H1 (cell line): Measurements from ENCODE around the gene CTNNA3. TPM values are rescaled to one million over a fixed set of nuclear protein-coding genes. Genes with fewer than 3 reads are reported as not detected.

Experiments used
- SIX5 ChIP-seq: IDR thresholded peaks from 2 replicates; pipeline ENCODE4 v1.6.1; 2011; ENCODE audit warnings: mild to moderate bottlenecking, low read depth, low read length
- ZNF274 ChIP-seq: IDR thresholded peaks from 2 replicates; pipeline ENCODE4 v1.7.0; 2012; ENCODE audit warnings: low read length, borderline replicate concordance; ENCODE audit errors: extremely low read depth
- polyA plus RNA-seq, 7 experiments: library from polyadenylated mRNA; depleted of rRNA in 3 of 7; stranded (reverse) in 5 of 7; unstranded in 2 of 7; fragments of >200 nt in 5 of 7; fragments of 200-250 nt in 2 of 7; gene quantifications; 1 replicate in 5 of 7; 2 replicates in 1 of 7; 4 replicates in 1 of 7; pipeline versions ENCODE4 v1.2.1 to v1.2.3, GENCODE V29; 2011 to 2013; ENCODE audit warnings: missing spikeins in 2 of 7, mixed read lengths in 2 of 7
- total RNA-seq: library from RNA; stranded (reverse); fragmentation: NEBNext Ultra II Directional; extraction: Animal tissue kit (Norgen Biotek cat#: 25700); gene quantifications from 2 replicates; pipeline ENCODE4 v1.2.1, GENCODE V29; 2021
- TF ChIP-seq, protein P1 (sequence below): IDR thresholded peaks from 2 replicates; pipeline ENCODE4 v1.6.1; 2012; ENCODE audit warnings: inconsistent platforms

CTNNA3 gene
- total and polyA plus RNA-seq, 2 of the 8 experiments (the other 6 are each of a cell fraction or from before 2014, with no cell fraction given) = 1.3 to 1.5 TPM

- TF ChIP-seq ZNF274 = no peak
- TF ChIP-seq, protein P1, sequence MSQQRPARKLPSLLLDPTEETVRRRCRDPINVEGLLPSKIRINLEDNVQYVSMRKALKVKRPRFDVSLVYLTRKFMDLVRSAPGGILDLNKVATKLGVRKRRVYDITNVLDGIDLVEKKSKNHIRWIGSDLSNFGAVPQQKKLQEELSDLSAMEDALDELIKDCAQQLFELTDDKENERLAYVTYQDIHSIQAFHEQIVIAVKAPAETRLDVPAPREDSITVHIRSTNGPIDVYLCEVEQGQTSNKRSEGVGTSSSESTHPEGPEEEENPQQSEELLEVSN = no peak
- no peak for TF ChIP-seq SIX5
These were observed 1145.6 kb downstream of the CTNNA3 start (continued) for GRCh38 chr10:66550351-66550750.
